22Rv1 (cell line): ENCODE data around the gene VASH2.

Experiments
- CTCF ChIP-seq: fragments of 450-650 bp; IDR thresholded peaks from 2 replicates; pipeline ENCODE4 v1.5.1; 2017; ENCODE audit warnings: mild to moderate bottlenecking
- ZFX ChIP-seq: fragments of 450-650 bp; IDR thresholded peaks from 2 replicates; pipeline ENCODE4 v1.6.1; 2017; ENCODE audit warnings: antibody characterized with exemption, borderline replicate concordance

GRCh38 chr1:212983482-212983881 is 33.1 kb downstream of the VASH2 start:
- TF ChIP-seq CTCF (no peak), ZFX (no peak)
